Smooth muscle cell (in vitro differentiated cells): ENCODE measurements around the gene ARHGEF17. TPM values are rescaled to one million over a fixed set of nuclear protein-coding genes. Genes with fewer than 3 reads are reported as not detected.

Experiments used
- DNase-seq: peaks from one replicate; lab custom pipeline; 2025; ENCODE audit not compliant: unreplicated experiment; lab: John Stamatoyannopoulos, UW
- H2AFZ ChIP-seq: fragments of 200-600 bp; sonication (generic); 2 replicates; pipeline ENCODE4 v1.6.0; 2016; ENCODE audit warnings: antibody characterized with exemption, low read depth, mild to moderate bottlenecking
- H3F3A ChIP-seq: fragments of 200-600 bp; sonication (generic); 2 replicates; pipeline ENCODE4 v1.6.0; 2017; ENCODE audit warnings: antibody characterized with exemption, low read depth
- H3K27ac ChIP-seq: fragments of 200-600 bp; sonication (generic); 2 replicates; pipeline ENCODE4 v1.5.1; 2016; ENCODE audit warnings: low read depth, mild to moderate bottlenecking
- H3K27me3 ChIP-seq: fragments of 200-600 bp; sonication (generic); 2 replicates; pipeline ENCODE4 v1.6.1; 2016; ENCODE audit warnings: low read depth, mild to moderate bottlenecking
- H3K36me3 ChIP-seq: fragments of 200-600 bp; sonication (generic); 2 replicates; pipeline ENCODE4 v1.5.1; 2016; ENCODE audit warnings: low read depth
- H3K4me1 ChIP-seq: fragments of 200-600 bp; sonication (generic); 2 replicates; pipeline ENCODE4 v1.5.1; 2016; ENCODE audit warnings: low read depth
- H3K4me2 ChIP-seq: fragments of 200-600 bp; sonication (generic); 2 replicates; pipeline ENCODE4 v1.6.0; 2016; ENCODE audit warnings: mild to moderate bottlenecking
- H3K4me3 ChIP-seq: fragments of 200-600 bp; sonication (generic); 2 replicates; pipeline ENCODE4 v1.5.1; 2016; ENCODE audit warnings: mild to moderate bottlenecking
- H3K79me2 ChIP-seq: fragments of 200-600 bp; sonication (generic); 2 replicates; pipeline ENCODE4 v1.6.0; 2016; ENCODE audit warnings: low read depth, mild to moderate bottlenecking
- H3K9ac ChIP-seq: fragments of 200-600 bp; sonication (generic); 2 replicates; pipeline ENCODE4 v1.6.0; 2016; ENCODE audit warnings: low read depth
- H3K9me3 ChIP-seq: fragments of 200-600 bp; sonication (generic); replicated peaks from 2 replicates; pipeline ENCODE4 v1.5.1; 2016; ENCODE audit warnings: low read depth
- H4K20me1 ChIP-seq: fragments of 200-600 bp; sonication (generic); 2 replicates; pipeline ENCODE4 v1.6.0; 2016; ENCODE audit warnings: low read depth
- CTCF ChIP-seq: fragments of 200-600 bp; sonication (generic); IDR thresholded peaks from 2 replicates; pipeline ENCODE4 v1.5.1; 2017; ENCODE audit warnings: borderline replicate concordance, mild to moderate bottlenecking, antibody characterized with exemption; ENCODE audit not compliant: insufficient read depth, poor library complexity, severe bottlenecking
- WGBS: methylation state at CpG from one replicate; pipeline ENCODE4 v1.1.7; 2016; ENCODE audit warnings: low lambda C conversion rate; 5-methylcytosine and 5-hydroxymethylcytosine counted together
- polyA plus RNA-seq: library from polyadenylated mRNA; unstranded; fragments of >200 nt; fragmentation: Nextera tagmentation; extraction: Ambion mirVana; gene quantifications from 2 replicates; pipeline ENCODE4 v1.2.1, GENCODE V29; 2016
- total RNA-seq: library from RNA; depleted of rRNA; stranded (reverse); fragments of >200 nt; gene quantifications from 2 replicates; pipeline ENCODE4 v1.2.3, GENCODE V29; 2014

Gene ARHGEF17
- total and polyA plus RNA-seq, 2 experiments from 2014 or later: 18.0 to 27.8 TPM

DNA sequence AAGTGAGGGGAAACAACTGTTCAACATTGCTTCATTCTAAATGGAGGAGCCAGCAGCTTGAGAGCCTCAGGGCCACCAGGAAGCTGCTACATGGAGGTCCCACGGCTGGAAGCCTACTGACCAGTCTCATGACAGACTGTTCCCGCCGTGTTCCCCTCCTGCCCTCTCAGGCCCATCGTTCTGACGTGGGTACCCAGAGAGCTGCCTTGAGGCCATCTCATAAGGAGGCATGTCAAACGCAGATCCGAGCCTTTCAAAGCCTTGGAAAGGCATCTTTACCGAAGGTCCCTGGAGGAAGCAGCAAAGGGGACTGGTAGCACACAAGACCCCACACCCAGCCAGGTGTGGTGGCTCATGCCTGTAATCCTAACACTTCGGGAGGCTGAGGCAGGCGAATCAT is 8.3 kb upstream of the ARHGEF17 start:
- H3K4me1 ChIP-seq: no peaks in the 10 kb centered on the region
- no peaks in the 10 kb centered on the region for H3K36me3 ChIP-seq
- H3K9ac ChIP-seq: no peak overlapping the region
- H3K27me3 ChIP-seq: no peaks in the 10 kb centered on the region
- H3F3A ChIP-seq: no peaks in the 10 kb centered on the region
- H3K9me3 ChIP-seq: no peaks in the 10 kb centered on the region
- no peak for DNase-seq
- no peak overlapping the region for H3K4me3 ChIP-seq
- no peak for TF ChIP-seq CTCF
- no peak overlapping the region for H3K4me2 ChIP-seq
- no peaks in the 10 kb centered on the region for H4K20me1 ChIP-seq
- 97% methylated on average over 10 of the region's 10 CpGs for WGBS
- H2AFZ ChIP-seq: no peak overlapping the region
- no peaks in the 10 kb centered on the region for H3K79me2 ChIP-seq
- H3K27ac ChIP-seq: no peak overlapping the region

DNA sequence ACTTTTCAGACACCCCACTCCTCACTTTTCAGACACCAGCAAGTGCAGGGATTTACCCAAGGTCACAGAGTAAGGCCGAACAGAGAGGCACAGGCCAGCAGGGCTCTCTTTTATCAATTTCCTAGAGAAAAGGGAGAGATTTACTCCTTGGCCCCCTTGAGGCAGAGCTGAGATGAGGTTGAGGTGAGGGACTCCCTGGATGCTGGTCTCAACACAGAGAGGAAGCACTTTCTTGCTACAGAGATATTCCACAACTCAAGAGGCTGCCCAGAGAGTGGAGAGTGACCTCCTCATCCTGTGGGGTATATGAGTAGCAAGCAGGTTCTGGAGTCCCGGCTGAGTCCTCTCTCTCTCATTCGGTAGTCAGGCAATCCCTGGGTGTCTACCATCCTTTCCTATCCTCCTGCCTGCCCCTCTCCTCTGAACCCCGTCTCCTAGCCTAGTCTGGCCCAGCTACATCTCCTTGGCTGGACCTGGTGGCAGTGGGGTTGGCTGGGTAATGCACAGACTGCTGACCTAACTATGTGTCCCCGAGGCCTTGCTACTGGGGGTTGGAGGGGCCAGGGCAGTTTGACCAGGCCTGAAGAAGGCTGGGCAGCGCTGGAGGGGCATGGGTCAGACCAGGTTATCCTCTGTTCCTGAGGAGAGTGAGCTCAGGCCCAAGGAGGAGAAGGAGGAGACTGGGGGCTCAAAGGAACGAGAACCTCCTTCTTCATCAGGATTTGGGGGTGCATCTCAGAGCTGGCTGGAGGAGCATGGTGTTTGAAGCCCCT is 1.8 kb upstream of the ARHGEF17 start:
- DNase-seq: no peak
- H3K4me2 ChIP-seq: peak overlapping the region; percentile 99
- H3F3A ChIP-seq: no peaks in the 10 kb centered on the region
- no peak overlapping the region for H3K27ac ChIP-seq
- TF ChIP-seq CTCF: no peak
- H3K36me3 ChIP-seq: no peaks in the 10 kb centered on the region
- peaks cover 29% of the 10 kb centered on the region for H3K4me1 ChIP-seq
- no peaks in the 10 kb centered on the region for H3K27me3 ChIP-seq
- no peak overlapping the region for H3K4me3 ChIP-seq
- H4K20me1 ChIP-seq: peaks cover 20% of the 10 kb centered on the region
- no peaks in the 10 kb centered on the region for H3K9me3 ChIP-seq
- WGBS: 88% methylated on average over 7 of the region's 7 CpGs
- H2AFZ ChIP-seq: no peak overlapping the region
- peaks cover 21% of the 10 kb centered on the region for H3K79me2 ChIP-seq
- no peak overlapping the region for H3K9ac ChIP-seq

DNA sequence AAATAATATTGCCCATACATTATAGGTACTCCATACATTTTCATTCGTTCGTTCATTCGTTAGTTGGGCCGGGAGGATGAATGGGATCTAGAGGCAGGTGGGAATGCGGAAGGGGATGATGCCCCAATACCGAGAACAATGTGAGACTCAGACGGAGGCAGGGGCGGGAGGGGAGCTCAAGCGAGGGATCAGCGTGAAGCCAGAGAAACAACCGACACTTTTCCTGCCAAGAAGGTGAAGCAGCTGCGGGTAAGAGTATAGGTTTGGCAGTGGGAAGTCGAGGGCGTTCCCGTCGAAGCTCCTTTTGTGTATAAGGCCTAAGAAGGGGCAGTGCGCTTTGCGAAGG is 1.1 kb upstream of the ARHGEF17 start:
- Histone ChIP-seq H3F3A (no peaks in the 10 kb centered on the region), H3K4me3 (peak overlapping the region; percentile 84), H3K9ac (peak overlapping the region; percentile 14), H2AFZ (peak overlapping the region; percentile 76), H3K4me1 (peaks cover 36% of the 10 kb centered on the region), H4K20me1 (peaks cover 27% of the 10 kb centered on the region), H3K9me3 (no peaks in the 10 kb centered on the region), H3K27me3 (no peaks in the 10 kb centered on the region), H3K27ac (peak overlapping the region; percentile 40), H3K4me2 (peak overlapping the region; percentile 99), H3K36me3 (no peaks in the 10 kb centered on the region), H3K79me2 (peaks cover 28% of the 10 kb centered on the region)
- DNase-seq: no peak
- TF ChIP-seq CTCF: no peak
- WGBS: 13% methylated on average over 18 of the region's 18 CpGs
